HCT116 (cell line): ENCODE measurements around the gene GRIK3. TPM values are rescaled to one million over a fixed set of nuclear protein-coding genes. Genes with fewer than 3 reads are reported as not detected.

Experiments used
- ATAC-seq: fragments of 200-7000 bp; cut with Tn5 transposase; 2 replicates; pipeline ENCODE4 v1.9.1; 2020; ENCODE audit warnings: mild to moderate bottlenecking, moderate library complexity
- BruUV-seq: library from RNA; stranded (reverse); fragments of 400-500 nt; replicated peaks from 2 replicates; lab custom pipeline; 2021; lab: Mats Ljungman, UMichigan
- CTCF ChIA-PET: fragments of 300-600 bp; sonication (Branson Sonifier 250); formaldehyde crosslinking; loops from one replicate; lab custom pipeline; 2021; ENCODE audit warnings: antibody characterized with exemption; lab: Charles Lee
- POLR2A ChIA-PET: fragments of 300-600, 350-600 bp; sonication (Branson Sonifier 250); formaldehyde crosslinking; loops from one replicate; lab custom pipeline; 2021; ENCODE audit warnings: antibody characterized with exemption; lab: Charles Lee
- RAD21 ChIA-PET, 2 experiments: fragments of 300-600 bp; sonication (Branson Sonifier 250); formaldehyde crosslinking; loops; one replicate each; lab custom pipeline; 2023; ENCODE audit warnings: low total read pairs in 2 of 2; ENCODE audit not compliant: uncharacterized antibody in 2 of 2, unreplicated experiment in 2 of 2, low non-redundant PET in 1 of 2; lab: Charles Lee
- DNase-seq: peaks from one replicate; pipeline ENCODE4 v3.0.0-alpha.2; 2010; ENCODE audit warnings: low read depth, low spot score
- H2AFZ ChIP-seq: fragments of 200-600 bp; shearing (Covaris generic), sonication (generic); 2 replicates; pipeline ENCODE4 v1.6.1; 2017; ENCODE audit warnings: low read depth, mixed run types, mixed read lengths, antibody characterized with exemption, low read length; ENCODE audit not compliant: poor library complexity, severe bottlenecking
- H3K27ac ChIP-seq: 2 replicates; pipeline ENCODE4 v1.5.1; 2012; ENCODE audit warnings: low read depth, low read length
- H3K27me3 ChIP-seq: fragments of 200-600 bp; sonication (generic); 2 replicates; pipeline ENCODE4 v1.6.1; 2016; ENCODE audit warnings: mixed run types, low read length, mixed read lengths; ENCODE audit not compliant: insufficient read depth
- H3K36me3 ChIP-seq, 2 experiments: fragments of 200-500 bp in 1 of 2; fragments of 200-600 bp in 1 of 2; sonication (Bioruptor generic) in 1 of 2; sonication (generic) in 1 of 2; 2 replicates each; pipeline versions ENCODE4 v1.5.1 to v1.6.1; 2014 to 2016; ENCODE audit warnings: low read length in 2 of 2, inconsistent platforms in 1 of 2, mixed read lengths in 1 of 2, mixed run types in 1 of 2; ENCODE audit not compliant: insufficient read depth in 2 of 2, control insufficient read depth in 1 of 2
- H3K4me1 ChIP-seq, 2 experiments: fragments of 200-600 bp in 1 of 2; sonication (generic) in 1 of 2; 2 replicates each; pipeline versions ENCODE4 v1.5.1 to v1.6.1; 2012 to 2017; ENCODE audit warnings: low read length in 2 of 2, inconsistent platforms in 1 of 2, mild to moderate bottlenecking in 1 of 2, mixed read lengths in 1 of 2, mixed run types in 1 of 2, moderate library complexity in 1 of 2; ENCODE audit not compliant: insufficient read depth in 2 of 2, control insufficient read depth in 1 of 2
- H3K4me2 ChIP-seq: fragments of 200-600 bp; sonication (generic); 2 replicates; pipeline ENCODE4 v1.6.1; 2017; ENCODE audit warnings: mixed run types, low read length, mixed read lengths
- H3K4me3 ChIP-seq, 2 experiments: fragments of 200-600 bp in 1 of 2; sonication (generic) in 1 of 2; replicated peaks in 1 of 2; 2 replicates each; pipeline ENCODE4 v1.5.1; 2011 to 2016; ENCODE audit warnings: low read length in 2 of 2, control low read depth in 1 of 2, low read depth in 1 of 2, mild to moderate bottlenecking in 1 of 2, mixed read lengths in 1 of 2, mixed run types in 1 of 2
- H3K79me2 ChIP-seq: fragments of 200-600 bp; sonication (generic); 2 replicates; pipeline ENCODE4 v1.6.1; 2017; ENCODE audit warnings: mild to moderate bottlenecking, mixed run types, low read length, moderate library complexity, mixed read lengths; ENCODE audit not compliant: insufficient read depth
- H3K9ac ChIP-seq: fragments of 200-600 bp; sonication (generic); 2 replicates; pipeline ENCODE4 v1.6.1; 2016; ENCODE audit warnings: low read length, mixed read lengths
- H3K9me2 ChIP-seq: fragments of 200-600 bp; sonication (generic), shearing (Covaris generic); 2 replicates; pipeline ENCODE4 v1.6.1; 2017; ENCODE audit warnings: mixed run types, mild to moderate bottlenecking, moderate library complexity; ENCODE audit not compliant: insufficient read depth
- H3K9me3 ChIP-seq, 2 experiments: fragments of 200-500 bp in 1 of 2; fragments of 200-600 bp in 1 of 2; sonication (Bioruptor generic) in 1 of 2; sonication (generic) in 1 of 2; 2 replicates each; pipeline ENCODE4 v1.6.1; 2014 to 2017; ENCODE audit warnings: low read length in 2 of 2, mixed read lengths in 2 of 2, inconsistent platforms in 1 of 2, low read depth in 1 of 2, mild to moderate bottlenecking in 1 of 2, mixed run types in 1 of 2, moderate library complexity in 1 of 2; ENCODE audit not compliant: control insufficient read depth in 1 of 2, insufficient read depth in 1 of 2
- H4K20me1 ChIP-seq: fragments of 200-600 bp; sonication (generic), shearing (Covaris generic); 2 replicates; pipeline ENCODE4 v1.6.1; 2017; ENCODE audit warnings: mixed run types, mild to moderate bottlenecking, moderate library complexity; ENCODE audit not compliant: insufficient read depth
- CEBPB ChIP-seq: IDR thresholded peaks from 2 replicates; pipeline ENCODE4 v1.6.1; 2012; ENCODE audit warnings: low read depth
- CTCF ChIP-seq, 3 experiments: fragments of 200-600 bp in 1 of 3; sonication (generic) in 1 of 3; IDR thresholded peaks in 2 of 3; conservative IDR thresholded peaks in 1 of 3; 2 replicates each; pipeline ENCODE4 v1.5.1; 2012 to 2017; ENCODE audit warnings: low read depth in 2 of 3, low read length in 2 of 3, antibody characterized with exemption in 1 of 3, borderline replicate concordance in 1 of 3, control low read depth in 1 of 3, mild to moderate bottlenecking in 1 of 3, mixed read lengths in 1 of 3, mixed run types in 1 of 3, moderate library complexity in 1 of 3; ENCODE audit not compliant: insufficient read depth in 1 of 3
- EGR1 ChIP-seq: IDR thresholded peaks from 2 replicates; pipeline ENCODE4 v1.6.1; 2012; ENCODE audit warnings: low read depth
- ELF1 ChIP-seq: IDR thresholded peaks from 2 replicates; pipeline ENCODE4 v1.6.1; 2012; ENCODE audit warnings: low read depth, borderline replicate concordance
- EZH2 ChIP-seq: fragments of 200-600 bp; sonication (generic); IDR thresholded peaks from 2 replicates; pipeline ENCODE4 v1.6.1; 2017; ENCODE audit warnings: antibody characterized with exemption, mixed run types
- EZH2phosphoT487 ChIP-seq: fragments of 200-600 bp; IDR thresholded peaks from 2 replicates; pipeline ENCODE4 v1.6.1; 2018; ENCODE audit warnings: antibody characterized with exemption, borderline replicate concordance
- FOSL1 ChIP-seq: IDR thresholded peaks from 2 replicates; pipeline ENCODE4 v1.6.1; 2012; ENCODE audit warnings: low read depth
- JUND ChIP-seq: IDR thresholded peaks from 2 replicates; pipeline ENCODE4 v1.6.1; 2012
- MAX ChIP-seq: IDR thresholded peaks from 2 replicates; pipeline ENCODE4 v1.6.1; 2012
- POLR2AphosphoS5 ChIP-seq: IDR thresholded peaks from 2 replicates; pipeline ENCODE4 v1.6.1; 2011; ENCODE audit warnings: mild to moderate bottlenecking, low read depth, low read length, moderate library complexity
- RAD21 ChIP-seq: IDR thresholded peaks from 2 replicates; pipeline ENCODE4 v1.6.1; 2012; ENCODE audit warnings: low read depth, mild to moderate bottlenecking
- REST ChIP-seq: IDR thresholded peaks from 2 replicates; pipeline ENCODE4 v1.6.1; 2012; ENCODE audit warnings: low read depth
- SIN3A ChIP-seq: IDR thresholded peaks from 2 replicates; pipeline ENCODE4 v1.6.1; 2012; ENCODE audit warnings: low read depth
- SP1 ChIP-seq: IDR thresholded peaks from 2 replicates; pipeline ENCODE4 v1.6.1; 2012; ENCODE audit warnings: low read depth
- TCF7L2 ChIP-seq: IDR thresholded peaks from 2 replicates; pipeline ENCODE4 v1.7.0; 2011; ENCODE audit warnings: borderline replicate concordance, inconsistent platforms; ENCODE audit not compliant: insufficient read depth, insufficient read length; ENCODE audit errors: extremely low read depth
- ZBTB33 ChIP-seq: IDR thresholded peaks from 2 replicates; pipeline ENCODE4 v1.6.1; 2011; ENCODE audit warnings: mild to moderate bottlenecking, low read length, moderate library complexity; ENCODE audit not compliant: insufficient replicate concordance; ENCODE audit errors: extremely low read depth
- ZFX ChIP-seq: fragments of 450-650 bp; IDR thresholded peaks from 2 replicates; pipeline ENCODE4 v1.6.1; 2017
- ZNF274 ChIP-seq: fragments of 200-500 bp; sonication (Bioruptor generic); IDR thresholded peaks from 2 replicates; pipeline ENCODE4 v1.6.1; 2014; ENCODE audit warnings: mild to moderate bottlenecking, low read depth, low read length, inconsistent platforms
- intact Hi-C: fragments of 100-400 bp; cut with micrococcal nuclease; formaldehyde crosslinking; loops from 2 replicates; pipeline ENCODE4 v1.10.0; 2022
- total RNA-seq: library from RNA; stranded (reverse); gene quantifications from one replicate; pipeline ENCODE4 v1.2.1, GENCODE V29; 2021; ENCODE audit not compliant: unreplicated experiment

Gene GRIK3
- total RNA-seq, 1 experiment from 2014 or later: not detected

- no TSS peak for BruUV-seq
- Histone ChIP-seq H3K9ac (no peak overlapping the region), H4K20me1 (no peaks in the 10 kb centered on the region), H3K9me3 (no peaks in the 10 kb centered on the region), H3K9me2 (no peaks in the 10 kb centered on the region), H3K4me1 (no peaks in the 10 kb centered on the region), H3K27me3 (peaks cover 61% of the 10 kb centered on the region), H3K36me3 (no peaks in the 10 kb centered on the region), H3K79me2 (no peaks in the 10 kb centered on the region), H2AFZ (no peak overlapping the region), H3K4me2 (no peak overlapping the region), H3K27ac (no peak overlapping the region)
- POLR2A ChIA-PET: no interaction called here
- DNase-seq: no peak
- TF ChIP-seq ELF1 (no peak), SP1 (no peak), JUND (no peak), SIN3A (no peak), CEBPB (no peak), EGR1 (no peak), TCF7L2 (no peak), CTCF (IDR thresholded peaks at IDR 0.05 in 2 of 3, conservative IDR thresholded peaks at IDR 0.05 in 1 of 3; ENCODE audit: borderline replicate concordance in 1 of 3, insufficient read depth in 1 of 3, low read depth in 2 of 3, low read length in 2 of 3) (no peak), ZFX (no peak), MAX (no peak), ZBTB33 (no peak), ZNF274 (no peak), EZH2 (no peak), RAD21 (no peak), FOSL1 (no peak), REST (no peak), EZH2phosphoT487 (no peak), POLR2AphosphoS5 (no peak)
- TF ChIP-seq, all 23 proteins: peak for 0
- CTCF ChIA-PET: no interaction called here
- no peak for ATAC-seq
- RAD21 ChIA-PET: no interaction called here
- intact Hi-C loops: no loop called here
- no peak overlapping the region for H3K4me3 ChIP-seq
Measured at GRCh38 chr1:37051346-37051745, 17.0 kb upstream of the GRIK3 start.
